ENCODE data around the gene SKI.

DNA sequence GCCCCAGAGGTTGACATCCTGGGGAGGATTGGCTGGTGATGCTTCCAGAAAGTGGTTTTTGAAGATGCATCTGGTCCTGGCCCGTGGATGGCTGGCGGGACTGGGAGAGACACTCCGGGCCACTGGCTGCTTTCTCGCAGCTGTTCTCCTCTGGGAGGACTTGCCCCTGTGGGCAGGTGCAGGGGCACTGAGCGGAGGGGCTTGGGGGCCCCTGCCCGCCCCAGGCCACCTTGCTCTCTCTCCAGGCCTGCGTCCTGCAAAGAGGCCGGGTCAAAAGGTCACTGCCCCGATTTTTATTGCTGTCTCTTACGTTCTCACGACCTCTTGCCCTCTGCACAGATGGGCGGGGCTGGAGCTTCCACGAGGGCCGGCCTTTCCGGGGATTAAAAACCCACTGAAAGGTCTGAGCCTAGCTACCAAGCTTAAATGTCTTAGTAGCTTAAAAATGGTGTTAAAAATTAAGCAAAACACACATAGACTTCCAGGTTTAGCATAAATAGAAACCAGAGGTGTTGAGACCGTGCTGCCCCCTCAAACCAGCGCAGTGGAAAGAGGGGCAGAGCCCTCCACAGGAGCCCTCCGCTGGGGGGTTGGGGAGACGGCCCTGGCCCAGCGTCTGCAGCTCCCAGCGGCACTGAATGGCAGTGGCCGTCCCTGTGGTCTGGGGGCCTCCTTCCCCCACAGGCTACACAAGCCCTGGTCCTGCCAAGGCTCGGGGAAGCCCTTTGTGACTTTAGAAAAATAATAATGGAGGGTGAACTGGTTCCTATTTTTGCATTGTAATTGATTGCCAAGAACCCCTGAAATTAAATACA lies 43.9 kb downstream of the SKI start:
- TF ChIP-seq, protein P1, sequence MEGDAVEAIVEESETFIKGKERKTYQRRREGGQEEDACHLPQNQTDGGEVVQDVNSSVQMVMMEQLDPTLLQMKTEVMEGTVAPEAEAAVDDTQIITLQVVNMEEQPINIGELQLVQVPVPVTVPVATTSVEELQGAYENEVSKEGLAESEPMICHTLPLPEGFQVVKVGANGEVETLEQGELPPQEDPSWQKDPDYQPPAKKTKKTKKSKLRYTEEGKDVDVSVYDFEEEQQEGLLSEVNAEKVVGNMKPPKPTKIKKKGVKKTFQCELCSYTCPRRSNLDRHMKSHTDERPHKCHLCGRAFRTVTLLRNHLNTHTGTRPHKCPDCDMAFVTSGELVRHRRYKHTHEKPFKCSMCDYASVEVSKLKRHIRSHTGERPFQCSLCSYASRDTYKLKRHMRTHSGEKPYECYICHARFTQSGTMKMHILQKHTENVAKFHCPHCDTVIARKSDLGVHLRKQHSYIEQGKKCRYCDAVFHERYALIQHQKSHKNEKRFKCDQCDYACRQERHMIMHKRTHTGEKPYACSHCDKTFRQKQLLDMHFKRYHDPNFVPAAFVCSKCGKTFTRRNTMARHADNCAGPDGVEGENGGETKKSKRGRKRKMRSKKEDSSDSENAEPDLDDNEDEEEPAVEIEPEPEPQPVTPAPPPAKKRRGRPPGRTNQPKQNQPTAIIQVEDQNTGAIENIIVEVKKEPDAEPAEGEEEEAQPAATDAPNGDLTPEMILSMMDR (IDR thresholded peaks at IDR 0.05), result no peak
- no peak for TF ChIP-seq POLR2A (IDR thresholded peaks at IDR 0.05)
